Psoas muscle (tissue), 8 donors: Measurements from ENCODE around the gene RASSF4. TPM values are rescaled to one million over a fixed set of nuclear protein-coding genes. Genes with fewer than 3 reads are reported as not detected.

Experiments used
- ATAC-seq, 4 donors: fragments of 200-7000 bp; cut with Tn5 transposase; one replicate each; pipeline ENCODE4 v1.9.1; 2020; ENCODE audit warnings: moderate library complexity in 3 of 4, mild to moderate bottlenecking in 2 of 4
- DNase-seq, 2 donors: peaks; one replicate each; pipeline ENCODE4 v3.0.0-alpha.2; 2020
- H3K27ac ChIP-seq: fragments of 200-600 bp; one replicate; pipeline ENCODE4 v1.8.0; 2022
- H3K27me3 ChIP-seq, 3 donors: fragments of 200-600 bp in 1 of 3; one replicate each; pipeline versions ENCODE4 v1.6.1 to v1.8.0; 2013 to 2022; ENCODE audit warnings: low read length in 2 of 3, mild to moderate bottlenecking in 2 of 3, moderate library complexity in 1 of 3; ENCODE audit not compliant: insufficient read depth in 3 of 3
- H3K36me3 ChIP-seq, 2 donors: fragments of 200-600 bp in 1 of 2; one replicate each; pipeline versions ENCODE4 v1.6.1 to v1.8.0; 2013 to 2022; ENCODE audit warnings: low read depth in 1 of 2, mild to moderate bottlenecking in 1 of 2, moderate library complexity in 1 of 2; ENCODE audit not compliant: insufficient read depth in 1 of 2
- H3K4me1 ChIP-seq: fragments of 200-600 bp; one replicate; pipeline ENCODE4 v1.8.0; 2022
- H3K4me3 ChIP-seq: fragments of 200-600 bp; one replicate; pipeline ENCODE4 v1.8.0; 2022; ENCODE audit warnings: mild to moderate bottlenecking
- H3K9me3 ChIP-seq: fragments of 200-600 bp; one replicate; pipeline ENCODE4 v1.8.0; 2022
- WGBS, 3 donors: extraction: QIAGEN DNeasy Blood & Tissue Kit; methylation state at CpG; one replicate each; pipeline versions ENCODE4 v1.1.6 to v1.1.7; 2013; 5-methylcytosine and 5-hydroxymethylcytosine counted together
- intact Hi-C, 2 donors: fragments of 100-400 bp; cut with DNase I; formaldehyde crosslinking; loops; one replicate each; pipeline versions ENCODE4 v1.11.0 to v1.14.2; 2022
- polyA plus RNA-seq, 3 donors: library from polyadenylated mRNA; stranded (reverse); fragments of 200-250 nt; gene quantifications; one replicate each; pipeline ENCODE4 v1.2.3, GENCODE V29; 2013
- total RNA-seq, 4 donors: library from RNA; stranded (reverse); fragmentation: NEBNext Ultra II Directional in 2 of 4; extraction: Animal tissue kit (Norgen Biotek cat#: 25700) in 2 of 4; gene quantifications; one replicate each; pipeline versions ENCODE4 v1.2.1 to v1.2.4, GENCODE V29; 2021 to 2023
- TF ChIP-seq, protein P1 (sequence below): fragments of 200-600 bp; IDR thresholded peaks from one replicate; pipeline ENCODE4 v1.8.0; 2022; ENCODE audit warnings: antibody characterized with exemption
- donor health status: healthy with polysubstance abuse.
- donor health status: DM: no; HTN: no; CAD: no; lungs with moderate emphysema.
- donor health status: Bipolar disorder and iron deficiency.
- donor health status: healthy.
- donor health status: DM: yes; HTN: yes; CAD: no.
- donor health status: DM: no; HTN: no; CAD: no.
- donor health status: DM: no; HTN: no; CAD: no.
- donor health status: DM: yes; HTN: yes; CAD: no.

RASSF4 gene
- total and polyA plus RNA-seq, 7 donors, result 11.1 to 44.0 (median 18.9) TPM

DNA sequence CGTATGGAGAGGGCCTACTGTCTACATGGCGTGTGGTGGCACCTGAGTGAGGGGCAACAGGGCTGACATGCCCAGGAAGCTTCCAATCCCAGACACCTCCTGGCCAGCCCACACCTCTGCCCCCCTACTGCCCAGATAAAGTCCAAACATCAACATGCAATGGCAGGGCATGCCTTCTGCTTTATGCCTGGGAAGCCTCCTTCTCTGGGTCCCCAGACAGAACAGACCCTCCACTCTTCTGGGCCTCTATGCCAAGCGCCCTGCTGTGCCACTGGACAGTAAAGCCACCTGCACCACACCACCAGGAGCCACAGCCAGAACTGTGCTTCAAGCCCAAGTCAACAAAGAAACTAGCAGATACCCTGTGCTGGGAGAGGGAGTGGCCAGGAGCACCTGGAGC, 36.0 kb upstream of the RASSF4 start:
- TF ChIP-seq, protein P1, sequence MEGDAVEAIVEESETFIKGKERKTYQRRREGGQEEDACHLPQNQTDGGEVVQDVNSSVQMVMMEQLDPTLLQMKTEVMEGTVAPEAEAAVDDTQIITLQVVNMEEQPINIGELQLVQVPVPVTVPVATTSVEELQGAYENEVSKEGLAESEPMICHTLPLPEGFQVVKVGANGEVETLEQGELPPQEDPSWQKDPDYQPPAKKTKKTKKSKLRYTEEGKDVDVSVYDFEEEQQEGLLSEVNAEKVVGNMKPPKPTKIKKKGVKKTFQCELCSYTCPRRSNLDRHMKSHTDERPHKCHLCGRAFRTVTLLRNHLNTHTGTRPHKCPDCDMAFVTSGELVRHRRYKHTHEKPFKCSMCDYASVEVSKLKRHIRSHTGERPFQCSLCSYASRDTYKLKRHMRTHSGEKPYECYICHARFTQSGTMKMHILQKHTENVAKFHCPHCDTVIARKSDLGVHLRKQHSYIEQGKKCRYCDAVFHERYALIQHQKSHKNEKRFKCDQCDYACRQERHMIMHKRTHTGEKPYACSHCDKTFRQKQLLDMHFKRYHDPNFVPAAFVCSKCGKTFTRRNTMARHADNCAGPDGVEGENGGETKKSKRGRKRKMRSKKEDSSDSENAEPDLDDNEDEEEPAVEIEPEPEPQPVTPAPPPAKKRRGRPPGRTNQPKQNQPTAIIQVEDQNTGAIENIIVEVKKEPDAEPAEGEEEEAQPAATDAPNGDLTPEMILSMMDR, result no peak
- ATAC-seq (no peak), DNase-seq (no peak)
- H3K36me3 ChIP-seq, result no peaks in the 10 kb centered on the region
- H3K27ac ChIP-seq, result no peak overlapping the region
- H3K27me3 ChIP-seq, result no peaks in the 10 kb centered on the region
- no peaks in the 10 kb centered on the region for H3K4me1 ChIP-seq
- H3K4me3 ChIP-seq, result no peak overlapping the region
- intact Hi-C loops, result no loop called here
- WGBS, 3 donors, result 95 to 98% (median 96%) methylated on average over 3 of the region's 3 CpGs
- H3K9me3 ChIP-seq, result no peaks in the 10 kb centered on the region

DNA sequence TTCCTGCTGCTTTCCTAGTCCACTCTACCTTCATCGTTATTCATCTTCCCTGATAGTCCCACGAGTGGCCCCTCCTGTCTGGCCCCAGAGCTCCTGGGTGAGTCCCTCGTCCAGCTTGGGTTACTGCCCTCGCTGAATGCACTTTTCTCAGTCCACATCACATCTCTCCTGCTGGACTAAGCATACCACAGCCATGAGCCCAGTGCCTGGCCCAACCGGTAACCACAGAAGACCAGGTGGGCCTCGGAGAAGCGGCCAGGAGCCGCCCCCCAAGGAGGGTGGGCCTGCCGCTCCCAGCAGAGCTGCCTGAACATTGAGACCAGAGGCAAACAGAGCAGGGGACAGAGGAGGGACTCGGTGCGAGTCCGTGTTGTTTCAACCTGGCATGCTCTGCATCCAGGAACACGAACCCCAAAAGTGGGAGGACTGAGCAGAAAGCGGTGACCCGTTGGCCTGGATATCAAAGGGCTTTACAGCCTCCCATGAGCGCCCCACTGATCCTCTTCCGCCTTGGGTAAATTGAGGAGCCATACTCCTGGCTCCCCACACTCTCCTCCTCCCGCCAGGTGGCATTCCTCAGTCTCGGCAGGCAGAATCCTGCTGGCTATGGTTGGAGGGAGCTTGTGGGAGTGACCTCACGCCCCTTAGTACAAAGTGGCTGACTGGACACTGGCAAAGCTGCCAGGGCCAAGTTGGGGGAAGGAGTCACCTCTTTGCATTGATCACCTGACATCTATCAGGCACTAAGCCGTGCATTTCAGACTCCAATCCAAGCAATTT, 35.2 kb upstream of the RASSF4 start:
- intact Hi-C loops, result no loop called here
- Histone ChIP-seq H3K27me3 (no peaks in the 10 kb centered on the region), H3K27ac (no peak overlapping the region), H3K4me3 (no peak overlapping the region), H3K4me1 (no peaks in the 10 kb centered on the region), H3K36me3 (no peaks in the 10 kb centered on the region), H3K9me3 (no peaks in the 10 kb centered on the region)
- TF ChIP-seq, protein P1, result no peak
- DNase-seq, result no peak
- ATAC-seq, result no peak
- WGBS, 3 donors, result 79 to 92% (median 86%) methylated on average over 20 to 21 of the region's 21 CpGs

DNA sequence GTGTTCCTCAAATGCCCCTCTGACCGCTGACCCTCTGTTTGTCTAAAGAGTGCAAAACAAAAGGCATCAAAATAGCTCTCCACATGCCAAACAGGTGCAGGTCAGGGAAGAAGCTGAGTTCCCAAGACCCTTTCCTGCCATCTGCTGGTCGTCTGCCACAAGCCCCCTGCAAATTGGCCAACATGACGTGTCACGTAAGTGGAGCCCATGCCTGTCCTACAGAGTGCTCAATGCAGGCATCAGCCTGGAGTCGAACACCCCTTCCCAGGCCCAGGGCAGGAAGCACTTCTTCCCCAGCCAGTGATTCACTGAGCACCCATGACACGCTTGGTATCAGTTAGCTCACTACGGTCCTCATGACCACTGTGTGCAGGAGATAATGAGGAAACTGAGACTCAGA, 34.4 kb upstream of the RASSF4 start:
- no peaks in the 10 kb centered on the region for H3K9me3 ChIP-seq
- 62 to 69% (median 63%) methylated on average over 7 of the region's 7 CpGs for WGBS, 3 donors
- ATAC-seq, result peak in 1 of 4 donors; percentile 27
- intact Hi-C loops, result no loop called here
- TF ChIP-seq, protein P1, result no peak
- no peak for DNase-seq
- no peaks in the 10 kb centered on the region for H3K4me1 ChIP-seq
- no peak overlapping the region for H3K4me3 ChIP-seq
- H3K27me3 ChIP-seq, result no peaks in the 10 kb centered on the region
- H3K36me3 ChIP-seq, result no peaks in the 10 kb centered on the region
- H3K27ac ChIP-seq, result no peak overlapping the region

DNA sequence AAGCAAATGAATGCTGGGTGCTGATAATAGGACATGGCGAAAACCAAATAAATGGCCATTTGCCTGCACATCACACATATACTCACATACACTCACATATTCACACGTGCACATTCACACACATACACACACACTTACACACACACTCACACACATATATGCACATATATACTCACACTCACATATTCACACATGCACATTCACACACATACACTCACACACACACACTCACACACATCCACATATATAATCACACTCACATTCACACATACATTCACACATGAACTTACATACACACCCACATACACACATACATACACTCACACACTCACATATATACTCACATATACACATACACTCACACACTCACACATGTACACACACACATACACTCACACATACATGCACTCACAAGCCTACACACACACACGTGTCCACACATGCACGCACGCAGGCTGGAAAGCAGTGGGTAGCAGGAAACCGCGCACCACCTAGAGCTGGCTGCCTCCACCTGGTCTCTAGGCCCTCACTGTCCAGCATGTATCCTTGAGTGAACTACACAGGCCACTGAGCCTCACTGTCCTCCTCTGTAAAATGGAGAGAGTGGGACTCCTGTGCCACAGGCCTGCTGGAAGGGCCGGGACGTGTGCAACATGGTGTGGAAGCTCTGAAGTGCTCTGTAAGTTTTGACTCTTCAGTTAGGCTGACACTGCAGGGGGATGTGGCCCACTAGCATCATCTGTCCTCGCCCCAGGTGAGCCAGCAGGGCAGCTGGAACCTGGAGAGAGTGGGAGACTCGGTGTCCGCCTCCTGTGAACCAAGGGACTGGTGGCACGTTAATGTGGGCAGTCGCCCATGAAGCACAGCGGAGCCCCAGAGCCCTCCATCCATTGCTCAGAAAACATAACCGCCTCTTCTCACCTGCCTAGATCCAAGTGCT, 33.5 kb upstream of the RASSF4 start:
- 93 to 96% (median 95%) methylated on average over 16 of the region's 16 CpGs for WGBS, 3 donors
- intact Hi-C loops, result no loop called here
- H3K27ac ChIP-seq, result no peak overlapping the region
- DNase-seq (no peak), ATAC-seq (no peak)
- no peaks in the 10 kb centered on the region for H3K36me3 ChIP-seq
- H3K4me1 ChIP-seq, result no peaks in the 10 kb centered on the region
- H3K27me3 ChIP-seq, result no peaks in the 10 kb centered on the region
- H3K9me3 ChIP-seq, result no peaks in the 10 kb centered on the region
- TF ChIP-seq, protein P1, result no peak
- no peak overlapping the region for H3K4me3 ChIP-seq
